GM18951 (cell line): ENCODE data around the gene PUDP.

Experiments
- POLR2A ChIP-seq: IDR thresholded peaks from 4 replicates; pipeline ENCODE4 v1.6.1; 2011; ENCODE audit warnings: mild to moderate bottlenecking; ENCODE audit not compliant: insufficient read length, insufficient read depth; ENCODE audit errors: extremely low read depth
- in situ Hi-C: fragments of 300-500 bp; cut with MboI; formaldehyde crosslinking; loops from one replicate; pipeline ENCODE4 v1.12.0; 2022; ENCODE audit warnings: low sequenced_read_pairs, mixed read lengths, inconsistent platforms; ENCODE audit not compliant: unreplicated experiment

PUDP gene

DNA sequence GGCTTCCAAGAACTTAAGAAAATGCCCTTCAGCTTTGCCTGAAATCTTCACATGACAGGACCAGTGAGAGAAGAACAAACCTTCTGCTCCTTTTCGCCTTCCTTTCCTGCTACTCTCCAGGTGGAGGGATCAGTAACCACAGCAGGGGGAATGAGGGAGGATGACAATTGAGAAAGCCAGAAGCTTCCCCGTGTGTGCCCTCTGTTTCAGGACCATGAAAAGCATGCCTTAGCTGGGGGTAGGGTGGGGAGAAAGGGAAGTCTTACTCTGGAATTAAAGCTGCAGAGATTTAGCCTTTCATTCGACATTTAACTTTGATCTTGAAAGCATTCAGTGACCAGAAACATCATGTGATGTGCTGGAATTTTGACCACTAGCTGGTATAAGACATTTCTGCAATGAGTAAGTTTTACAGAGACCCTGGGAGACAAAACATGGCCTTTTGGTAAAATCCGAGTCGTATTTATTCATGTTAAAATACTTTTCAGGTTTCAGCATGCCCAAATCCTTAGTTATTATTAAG lies 10.6 kb upstream of the PUDP start:
- in situ Hi-C loops: no loop called here
- TF ChIP-seq POLR2A: no peak

DNA sequence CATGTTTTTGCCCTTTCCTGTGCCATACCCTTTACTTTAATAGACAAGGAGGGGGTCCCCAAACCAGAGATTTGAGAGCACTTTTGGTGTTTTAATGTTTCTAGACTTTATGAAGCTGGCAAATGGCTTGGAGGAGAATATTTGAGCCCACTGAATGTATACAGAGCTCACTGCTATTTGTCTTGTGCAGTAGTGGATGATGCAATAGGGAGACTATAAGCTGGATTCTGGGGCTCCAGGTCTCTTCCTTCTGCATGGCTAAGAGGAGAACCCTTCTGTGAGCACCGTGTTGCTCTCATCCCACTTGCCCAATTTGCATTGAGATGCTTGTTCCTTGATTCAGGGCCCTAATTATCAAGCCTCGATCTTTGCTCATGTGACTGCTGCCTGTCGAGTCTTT lies 8.9 kb upstream of the PUDP start:
- in situ Hi-C loops: no loop called here

DNA sequence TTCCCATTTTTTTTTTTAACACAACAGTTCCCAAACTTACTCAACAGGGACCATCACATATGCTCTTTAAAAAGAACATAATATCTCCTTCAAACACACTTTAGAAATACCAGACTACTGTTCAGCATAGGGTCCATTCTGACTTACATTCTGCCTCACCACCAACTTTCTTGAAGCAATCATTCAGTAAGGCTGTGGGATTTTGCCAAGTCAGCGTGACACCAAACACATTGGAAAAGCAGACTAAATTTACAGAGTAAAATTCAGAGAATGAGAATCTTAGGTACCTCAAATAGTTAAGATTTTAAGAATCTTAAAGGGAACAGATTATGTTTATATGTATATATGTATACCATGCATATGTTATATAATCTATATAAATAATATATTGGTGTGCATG lies 7.2 kb upstream of the PUDP start:
- TF ChIP-seq POLR2A: no peak
- in situ Hi-C loops: no loop called here

More for the DNA sequence above, 8.9 kb upstream of the PUDP start:
- no peak for TF ChIP-seq POLR2A

DNA sequence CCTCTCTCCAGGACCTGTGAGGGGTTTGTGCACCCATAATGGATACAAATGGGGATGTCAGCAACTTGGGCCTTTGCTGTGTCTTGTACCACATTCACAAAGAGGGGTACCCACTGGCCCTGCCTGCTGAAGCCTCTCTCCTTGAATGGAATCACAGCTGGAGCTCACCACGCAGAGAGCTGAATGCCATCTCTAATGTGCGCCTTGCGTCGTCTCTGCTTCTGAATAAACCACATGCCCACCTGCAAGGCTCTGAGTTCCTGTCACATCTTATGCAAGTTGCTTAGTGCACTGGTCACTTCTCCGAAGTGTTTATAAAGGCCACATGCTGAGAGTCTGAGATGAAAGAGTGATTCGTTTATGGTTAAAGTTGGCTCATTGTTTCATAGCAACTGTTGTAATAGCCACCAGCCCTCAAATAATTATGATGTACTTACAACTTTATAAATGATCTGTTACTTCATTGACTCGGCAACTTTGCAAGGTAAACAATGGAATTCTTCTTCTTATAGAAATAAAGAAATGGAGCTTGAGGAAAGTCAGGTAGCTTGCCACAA lies 6.2 kb upstream of the PUDP start:
- TF ChIP-seq POLR2A: no peak
- in situ Hi-C loops: no loop called here

DNA sequence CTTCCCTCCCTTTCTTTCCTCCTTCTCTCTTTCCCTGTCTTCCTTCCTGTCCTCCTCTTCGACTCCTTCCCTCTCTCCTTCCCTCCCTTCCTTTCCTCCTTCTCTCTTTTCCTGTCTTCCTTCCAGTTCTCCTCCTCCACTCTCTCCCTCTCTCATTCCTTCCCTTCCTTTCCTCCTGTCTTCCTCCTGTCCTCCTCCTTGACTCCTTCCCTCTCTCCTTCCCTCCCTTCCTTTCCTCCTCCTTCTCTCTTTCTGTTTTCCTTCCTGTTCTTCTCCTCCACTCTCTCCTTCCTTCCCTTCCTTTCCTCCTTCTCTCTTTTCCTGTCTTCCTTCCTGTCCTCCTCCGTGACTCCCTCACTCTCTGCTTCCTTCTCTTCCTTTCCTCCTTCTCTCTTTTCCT lies 5.3 kb upstream of the PUDP start:
- in situ Hi-C loops: no loop called here
- no peak for TF ChIP-seq POLR2A

DNA sequence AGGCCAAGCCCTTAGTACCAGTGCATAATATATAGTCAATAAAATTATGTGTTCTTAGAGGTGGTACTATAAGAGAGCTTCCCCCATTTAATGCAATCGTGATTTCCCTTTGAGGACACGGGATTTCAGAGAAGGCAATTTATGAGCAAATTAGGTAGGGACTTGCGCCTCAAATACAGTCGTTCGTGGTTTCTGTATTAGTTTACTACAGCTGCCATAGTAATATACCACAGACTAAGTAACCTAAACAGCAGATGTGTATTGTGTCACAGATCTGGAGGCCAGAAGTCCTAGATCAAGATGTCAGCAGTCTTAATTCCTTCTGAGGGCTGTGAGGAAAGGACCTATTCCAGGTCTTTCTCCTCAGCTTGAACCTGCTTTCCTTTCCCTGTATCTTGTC lies 1.5 kb upstream of the PUDP start:
- in situ Hi-C loops: no loop called here

DNA sequence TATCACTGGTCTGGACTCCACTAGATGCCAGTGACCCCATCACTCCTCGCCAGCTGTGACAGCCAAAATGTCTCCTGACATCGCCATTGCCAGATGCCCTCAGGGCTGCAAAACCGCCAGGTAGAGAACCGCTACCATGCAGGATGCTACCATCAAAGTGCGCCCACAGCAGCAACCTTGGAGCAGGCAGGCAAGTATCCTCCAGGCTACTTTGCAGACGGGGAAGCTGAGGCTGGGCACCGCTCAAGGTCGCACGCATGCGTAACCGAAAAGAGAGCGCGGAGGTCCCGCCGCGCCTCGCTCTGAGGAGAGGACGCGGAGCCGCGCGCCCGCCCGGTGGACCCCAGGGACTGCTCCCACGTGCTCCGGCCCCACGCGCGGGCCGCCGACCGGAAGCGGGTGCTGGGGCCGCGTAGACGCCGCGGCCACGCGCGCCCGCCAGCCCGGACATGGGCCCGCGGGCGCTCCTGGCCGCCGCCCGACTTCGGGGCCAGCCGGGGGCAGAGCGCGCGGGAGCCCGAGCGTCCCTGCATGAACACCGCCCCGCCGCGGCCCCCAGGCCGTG lies 458 bp downstream of the PUDP start, which contains the start of gene STS:
STS (plus strand) TSS at position 300 of the 565 bp plus-strand sequence. CDS start 105,488 bp downstream, outside the sequence.
- in situ Hi-C loops: no loop called here

More for the DNA sequence above, 1.5 kb upstream of the PUDP start:
- TF ChIP-seq POLR2A: no peak

DNA sequence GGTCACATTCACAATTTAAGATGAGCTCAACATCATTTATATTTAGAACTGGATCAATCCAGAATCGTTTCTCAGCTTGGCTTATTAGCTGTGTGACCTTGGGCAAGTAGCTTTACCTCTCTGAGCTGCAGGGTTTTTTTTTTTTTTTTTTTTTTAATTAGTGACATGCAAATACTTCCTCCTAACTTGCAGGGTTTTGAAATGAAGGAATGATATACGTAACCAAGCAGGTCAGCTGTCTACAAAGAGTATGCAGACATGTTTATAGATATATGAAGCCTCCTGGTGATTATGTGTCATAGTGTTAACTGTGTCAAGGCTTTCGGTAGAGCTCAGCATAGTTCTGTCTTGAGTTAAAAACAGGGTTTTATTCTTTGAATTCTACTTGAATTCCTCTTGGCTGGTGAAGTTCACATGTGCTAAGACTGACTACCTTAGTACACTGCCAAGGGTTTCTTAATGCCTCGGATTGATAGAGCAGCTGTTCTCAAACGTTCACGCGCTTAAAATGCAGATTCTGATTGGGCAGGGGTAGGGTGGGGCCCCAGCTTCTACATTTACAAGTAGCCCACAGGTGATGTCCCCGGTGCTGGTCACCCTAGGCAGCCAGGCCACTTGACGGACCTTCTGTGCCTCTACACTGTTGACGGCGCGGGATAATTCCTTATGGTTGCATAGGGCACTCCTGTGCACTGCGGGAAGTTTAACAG lies 1.1 kb downstream of the PUDP start:
- in situ Hi-C loops: no loop called here
- no peak for TF ChIP-seq POLR2A

More for the DNA sequence above, 458 bp downstream of the PUDP start, which contains the start of gene STS:
- TF ChIP-seq POLR2A: no peak

DNA sequence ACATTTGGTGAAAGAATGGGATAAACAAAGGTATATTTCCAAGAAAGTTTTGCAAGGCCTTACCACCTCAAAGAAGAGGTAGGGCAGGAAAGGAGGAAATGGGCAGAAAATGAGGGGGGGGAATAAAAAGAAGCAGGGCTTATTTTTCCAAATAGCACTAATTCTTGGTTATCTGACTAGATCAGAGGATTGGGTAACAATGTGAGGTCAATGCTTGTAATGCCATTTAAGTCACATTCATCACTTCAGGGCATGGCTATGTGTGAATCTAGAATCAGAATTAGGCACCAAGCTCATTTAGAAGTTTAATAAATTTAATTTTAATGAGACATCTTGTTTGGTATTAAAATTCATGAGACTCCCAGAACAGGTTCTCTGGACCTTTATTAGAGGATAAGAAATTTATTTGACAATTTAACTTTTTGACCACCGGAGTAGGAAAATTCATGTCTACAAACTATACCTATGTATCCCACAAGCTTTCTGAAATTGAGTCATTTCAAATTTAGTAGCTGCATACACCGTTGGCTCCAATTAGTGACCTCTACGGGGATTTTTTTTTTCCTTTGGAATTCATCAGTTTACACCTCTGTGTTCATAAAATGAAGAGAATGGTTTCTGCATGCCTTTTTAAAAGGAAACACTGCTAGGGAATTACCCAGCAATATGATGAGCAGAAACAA lies 1.8 kb downstream of the PUDP start:
- in situ Hi-C loops: no loop called here
- TF ChIP-seq POLR2A: no peak

DNA sequence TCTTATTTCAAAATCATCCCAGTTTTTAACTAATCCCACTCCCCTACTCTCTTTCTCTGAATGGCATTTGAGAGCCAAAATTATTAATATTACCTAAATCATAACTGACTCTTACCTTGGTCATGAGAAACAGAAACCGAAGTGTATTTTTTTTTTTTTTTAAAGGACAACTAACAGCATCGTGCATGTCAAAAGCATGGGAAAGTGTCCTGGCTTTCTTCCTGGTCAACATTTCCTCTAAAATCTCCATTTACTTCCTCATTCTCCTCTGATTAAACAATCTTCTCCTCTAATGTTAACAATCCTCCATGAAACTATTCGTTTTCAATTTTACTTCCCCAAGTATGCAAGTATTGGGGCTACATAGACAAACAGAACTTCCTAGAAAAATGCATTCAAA lies 2.5 kb downstream of the PUDP start:
- in situ Hi-C loops: no loop called here
- TF ChIP-seq POLR2A: no peak

DNA sequence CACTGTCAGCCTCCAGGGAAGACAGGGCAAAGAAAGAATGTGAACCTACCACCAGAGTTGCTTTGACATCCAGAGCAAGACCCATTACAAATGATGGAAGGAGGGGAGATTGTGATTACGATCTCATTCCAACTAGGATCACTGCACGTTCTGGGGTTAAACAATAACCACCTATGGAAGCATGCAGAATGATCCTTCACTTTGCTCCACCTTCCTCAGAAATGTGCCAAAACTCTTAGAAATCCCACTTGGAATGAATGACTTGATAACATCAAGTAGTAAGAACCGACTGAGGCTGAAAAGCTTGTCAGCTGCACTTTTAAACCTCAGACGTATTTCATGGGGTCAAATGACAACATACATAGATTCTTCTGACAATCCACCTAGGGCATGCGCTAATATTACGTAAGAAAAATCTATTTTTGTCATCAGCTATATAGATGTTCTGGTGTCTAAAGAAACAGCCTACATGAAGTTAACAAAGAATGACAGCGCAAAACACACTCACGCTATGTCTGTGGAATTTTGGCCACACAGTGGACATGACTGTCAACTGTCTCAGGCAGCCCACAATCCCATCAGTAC lies 3.9 kb downstream of the PUDP start:
- in situ Hi-C loops: no loop called here
- no peak for TF ChIP-seq POLR2A

DNA sequence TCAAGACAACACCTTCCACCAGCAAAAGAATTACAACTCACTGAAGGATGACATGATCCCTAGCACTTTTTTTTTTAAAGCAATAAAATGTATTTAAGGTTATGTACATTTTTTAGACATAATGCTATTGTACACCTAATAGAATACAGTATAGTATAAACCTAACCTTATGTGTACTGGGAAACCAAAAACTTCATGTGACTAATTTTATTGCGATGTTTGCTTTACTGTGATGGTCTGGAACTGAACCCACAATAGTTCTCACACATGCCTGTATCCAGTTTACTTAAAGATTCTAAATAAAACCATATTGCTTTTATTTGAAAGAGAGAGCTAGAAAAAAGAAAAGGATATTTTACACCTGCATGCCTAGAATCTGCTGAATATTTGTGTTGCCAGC lies 4.9 kb downstream of the PUDP start:
- in situ Hi-C loops: no loop called here
- TF ChIP-seq POLR2A: no peak
